ENCODE data around the gene MTHFR. TPM values are rescaled to one million over a fixed set of nuclear protein-coding genes. Genes with fewer than 3 reads are reported as not detected.

Gene MTHFR
- total RNA-seq, 1 donor from 2014 or later = 48.4 TPM

DNA sequence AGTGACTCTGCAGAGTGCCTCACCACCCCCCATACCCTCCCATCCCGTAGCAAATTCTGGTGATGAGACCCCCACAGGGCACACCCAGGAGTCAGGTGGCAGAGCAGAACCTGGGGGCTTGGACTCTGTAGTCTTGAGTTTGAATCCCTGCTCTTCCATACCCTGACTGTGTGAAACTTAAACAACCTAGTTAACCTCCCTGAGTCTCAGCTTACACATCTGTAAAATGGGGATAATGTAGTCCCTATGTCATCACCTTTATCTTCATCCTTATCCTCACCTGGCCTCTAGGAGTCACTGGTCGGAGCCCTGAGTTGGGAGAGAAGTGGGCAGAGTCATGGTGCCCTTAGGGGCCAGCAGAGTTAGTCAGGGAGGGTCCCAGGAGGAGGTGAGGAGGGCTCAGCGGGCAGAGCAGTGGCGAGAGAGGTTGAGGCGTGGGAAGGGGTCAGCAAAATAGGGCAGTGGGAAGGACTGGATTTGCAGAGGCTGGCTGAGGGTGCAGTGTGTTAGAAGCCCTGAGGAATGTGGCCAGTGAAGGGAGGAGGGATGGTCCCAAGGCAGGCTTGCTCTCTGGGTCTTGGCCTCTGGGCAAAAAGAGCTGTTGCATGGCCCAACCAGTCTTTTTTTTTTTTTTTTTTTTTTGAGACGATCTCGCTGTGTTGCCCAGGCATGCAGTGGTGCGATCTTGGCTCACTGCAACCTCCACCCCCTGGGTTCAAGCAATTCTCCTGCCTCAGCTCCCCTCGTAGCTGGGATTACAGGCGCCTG, 25.2 kb downstream of the MTHFR start:
- no peak overlapping the region for H3K4me3 ChIP-seq
- H3K27me3 ChIP-seq = no peaks in the 10 kb centered on the region
- H3K9me3 ChIP-seq = no peaks in the 10 kb centered on the region
- H3K27ac ChIP-seq = no peak overlapping the region
- no peaks in the 10 kb centered on the region for H3K36me3 ChIP-seq
- no peak for DNase-seq (ENCODE audit: low spot score in 2 of 2)
- intact Hi-C loops (cut with DNase I) = no loop called here
- TF ChIP-seq, protein P1, sequence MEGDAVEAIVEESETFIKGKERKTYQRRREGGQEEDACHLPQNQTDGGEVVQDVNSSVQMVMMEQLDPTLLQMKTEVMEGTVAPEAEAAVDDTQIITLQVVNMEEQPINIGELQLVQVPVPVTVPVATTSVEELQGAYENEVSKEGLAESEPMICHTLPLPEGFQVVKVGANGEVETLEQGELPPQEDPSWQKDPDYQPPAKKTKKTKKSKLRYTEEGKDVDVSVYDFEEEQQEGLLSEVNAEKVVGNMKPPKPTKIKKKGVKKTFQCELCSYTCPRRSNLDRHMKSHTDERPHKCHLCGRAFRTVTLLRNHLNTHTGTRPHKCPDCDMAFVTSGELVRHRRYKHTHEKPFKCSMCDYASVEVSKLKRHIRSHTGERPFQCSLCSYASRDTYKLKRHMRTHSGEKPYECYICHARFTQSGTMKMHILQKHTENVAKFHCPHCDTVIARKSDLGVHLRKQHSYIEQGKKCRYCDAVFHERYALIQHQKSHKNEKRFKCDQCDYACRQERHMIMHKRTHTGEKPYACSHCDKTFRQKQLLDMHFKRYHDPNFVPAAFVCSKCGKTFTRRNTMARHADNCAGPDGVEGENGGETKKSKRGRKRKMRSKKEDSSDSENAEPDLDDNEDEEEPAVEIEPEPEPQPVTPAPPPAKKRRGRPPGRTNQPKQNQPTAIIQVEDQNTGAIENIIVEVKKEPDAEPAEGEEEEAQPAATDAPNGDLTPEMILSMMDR (IDR thresholded peaks at IDR 0.05) = no peak
- peaks cover 0 to 10% of the 10 kb centered on the region in 2 donors for H3K4me1 ChIP-seq

DNA sequence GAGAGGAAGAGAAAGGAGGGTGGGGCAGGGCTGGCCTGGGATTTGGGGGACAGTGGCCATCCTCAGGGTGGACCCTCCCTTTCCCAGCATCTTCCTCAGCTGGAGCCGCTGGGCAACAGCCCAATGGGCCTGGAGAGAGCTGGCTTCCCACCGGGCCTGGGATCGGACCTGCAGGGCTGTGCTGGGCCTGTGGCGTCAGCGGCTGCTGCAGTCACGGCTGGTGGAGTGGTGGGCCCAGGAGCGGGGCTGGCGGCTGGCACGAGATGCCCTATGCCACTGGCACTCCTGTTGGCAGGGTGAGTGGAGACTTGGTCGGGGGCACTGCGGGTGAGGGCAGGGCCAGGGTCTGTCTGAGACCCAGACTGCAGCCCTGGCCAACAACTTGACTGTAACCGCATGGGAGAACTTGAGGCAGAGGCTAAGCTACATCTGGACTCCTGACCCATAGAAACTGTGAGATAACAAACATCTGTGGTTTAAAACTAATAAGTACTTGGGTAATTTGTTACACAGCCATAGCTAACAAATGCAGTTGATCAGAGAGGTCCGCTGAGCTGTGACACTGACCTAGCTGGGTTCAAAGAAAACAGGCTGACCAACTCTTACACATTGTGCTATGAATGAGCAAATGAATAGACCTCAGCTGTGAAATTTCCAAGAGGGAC, 25.9 kb downstream of the MTHFR start:
- intact Hi-C loops (cut with DNase I) = no loop called here
- Histone ChIP-seq H3K4me1 (peaks cover 0 to 3% of the 10 kb centered on the region in 2 donors), H3K4me3 (no peak overlapping the region), H3K9me3 (no peaks in the 10 kb centered on the region), H3K27ac (no peak overlapping the region), H3K27me3 (no peaks in the 10 kb centered on the region), H3K36me3 (no peaks in the 10 kb centered on the region)
- no peak for DNase-seq (ENCODE audit: low spot score in 2 of 2)
- TF ChIP-seq, protein P1 (IDR thresholded peaks at IDR 0.05) = no peak

DNA sequence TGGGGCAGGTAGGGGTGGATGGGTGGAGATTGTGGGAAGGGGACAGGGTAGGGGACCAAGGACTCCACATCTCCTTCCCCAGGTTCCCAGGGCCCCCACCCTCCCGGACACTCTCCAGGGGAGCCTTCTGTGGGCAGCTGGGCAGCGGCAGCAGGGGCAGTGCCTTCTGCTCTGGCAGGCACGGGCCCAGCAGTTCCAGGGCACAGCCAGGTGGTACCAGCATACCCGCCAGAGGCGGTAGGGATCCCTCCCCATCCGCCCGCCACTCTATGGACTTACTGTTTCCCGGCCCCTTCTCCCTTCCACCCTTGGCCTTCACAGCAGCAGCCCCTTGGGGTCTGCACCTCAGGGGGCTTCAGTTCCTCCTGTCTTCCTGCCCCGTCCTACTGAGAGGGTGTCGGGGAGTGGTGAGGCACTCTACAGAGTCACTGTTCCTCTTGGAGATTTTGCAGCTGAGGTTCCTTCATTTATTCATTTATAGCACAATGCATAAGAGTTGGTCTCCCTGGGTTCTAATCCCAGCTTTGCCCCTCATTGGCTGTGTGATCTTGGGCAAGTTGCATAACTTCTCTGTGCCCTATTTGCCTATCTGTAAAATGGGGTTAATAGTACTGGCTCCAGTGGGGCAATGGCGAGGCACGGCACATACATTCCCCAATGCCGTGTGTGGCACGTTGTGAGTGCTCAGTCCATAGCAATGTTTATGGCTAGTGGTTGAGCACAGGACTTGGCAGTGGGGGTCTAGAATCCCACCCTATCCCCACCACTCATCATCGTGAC, 26.7 kb downstream of the MTHFR start:
- Histone ChIP-seq H3K27me3 (no peaks in the 10 kb centered on the region), H3K4me3 (no peak overlapping the region), H3K4me1 (no peaks in the 10 kb centered on the region), H3K36me3 (no peaks in the 10 kb centered on the region), H3K9me3 (no peaks in the 10 kb centered on the region), H3K27ac (no peak overlapping the region)
- DNase-seq (ENCODE audit: low spot score in 2 of 2) = no peak
- intact Hi-C loops (cut with DNase I) = no loop called here
- TF ChIP-seq, protein P1 (IDR thresholded peaks at IDR 0.05) = no peak

DNA sequence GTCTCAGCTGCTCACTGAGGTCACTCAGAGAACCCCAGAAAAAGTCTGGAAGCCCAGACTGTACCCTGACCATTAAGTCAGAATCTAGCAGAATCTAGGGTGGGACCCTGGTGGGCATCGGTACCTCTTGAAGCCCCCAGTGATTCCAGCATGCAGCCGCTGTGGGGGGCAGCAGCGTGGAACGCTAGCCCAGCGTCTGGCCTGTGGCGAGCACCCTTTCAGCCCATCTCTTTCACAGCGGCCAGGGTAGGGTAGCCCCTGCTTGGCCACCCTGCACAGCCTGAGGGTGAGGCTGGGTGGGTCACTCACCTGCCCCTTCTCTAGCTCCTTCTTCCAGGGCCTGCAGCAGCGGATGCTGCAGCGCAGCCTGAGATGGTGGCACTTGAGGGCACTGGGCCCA, 27.4 kb downstream of the MTHFR start:
- H3K4me1 ChIP-seq = no peaks in the 10 kb centered on the region
- H3K4me3 ChIP-seq = no peak overlapping the region
- no peaks in the 10 kb centered on the region for H3K36me3 ChIP-seq
- TF ChIP-seq, protein P1 (IDR thresholded peaks at IDR 0.05) = no peak
- H3K27ac ChIP-seq = no peak overlapping the region
- intact Hi-C loops (cut with DNase I) = no loop called here
- no peak for DNase-seq (ENCODE audit: low spot score in 2 of 2)
- H3K9me3 ChIP-seq = no peaks in the 10 kb centered on the region
- no peaks in the 10 kb centered on the region for H3K27me3 ChIP-seq

DNA sequence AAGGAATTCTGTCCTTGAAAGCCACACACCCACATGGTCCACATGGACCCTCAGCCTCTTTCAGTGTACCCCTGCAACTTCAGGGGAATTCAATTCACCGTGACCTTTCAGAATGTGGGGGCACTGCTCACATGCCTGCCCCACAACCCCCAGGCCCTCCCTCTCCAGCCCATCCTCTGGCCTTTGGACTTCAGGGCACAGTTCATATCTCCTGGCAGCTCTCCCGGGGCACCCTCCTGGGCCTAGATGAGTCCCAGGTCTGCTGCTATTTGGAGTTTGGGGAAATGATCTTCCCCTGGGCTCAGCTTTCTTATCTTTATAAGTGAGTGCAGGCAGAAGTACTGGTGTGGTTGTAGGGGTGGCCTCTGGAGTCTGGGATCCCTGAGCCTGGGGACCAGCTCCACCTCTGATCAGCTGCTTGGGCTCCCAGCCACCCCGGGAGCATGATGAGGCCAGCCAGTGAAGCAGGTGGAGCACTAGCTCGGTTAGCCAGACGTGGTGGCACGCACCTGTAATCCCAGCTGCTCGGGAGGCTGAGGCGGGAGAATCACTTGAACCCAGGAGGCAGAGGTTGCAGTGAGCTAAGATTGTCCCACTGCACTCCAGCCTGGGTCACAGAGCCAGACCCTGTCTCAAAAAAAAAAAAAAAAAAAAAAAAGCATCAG, 28.0 kb downstream of the MTHFR start:
- DNase-seq (ENCODE audit: low spot score in 2 of 2) = no peak
- no peaks in the 10 kb centered on the region for H3K27me3 ChIP-seq
- H3K9me3 ChIP-seq = no peaks in the 10 kb centered on the region
- intact Hi-C loops (cut with DNase I) = no loop called here
- no peaks in the 10 kb centered on the region for H3K4me1 ChIP-seq
- TF ChIP-seq, protein P1 (IDR thresholded peaks at IDR 0.05) = no peak
- H3K4me3 ChIP-seq = no peak overlapping the region
- H3K36me3 ChIP-seq = no peaks in the 10 kb centered on the region
- no peak overlapping the region for H3K27ac ChIP-seq

Measured in ascending aorta (tissue), 2 donors.